Thyroid gland (tissue), 4 donors: ENCODE measurements around the gene BEAN1.

Source experiments
- POLR2A ChIP-seq, 2 donors: fragments of 450-650 bp; IDR thresholded peaks; one replicate each; pipeline ENCODE4 v1.6.1; 2017; ENCODE audit warnings: antibody characterized with exemption in 2 of 2, mild to moderate bottlenecking in 2 of 2, moderate library complexity in 1 of 2
- TF ChIP-seq, protein P1 (sequence below), 6 experiments: fragments of 200-600 bp in 3 of 6; fragments of 450-650 bp in 3 of 6; sonication (generic) in 3 of 6; IDR thresholded peaks; one replicate each; pipeline ENCODE4 v1.5.1; 2016 to 2019; ENCODE audit warnings: antibody characterized with exemption in 6 of 6, mild to moderate bottlenecking in 2 of 6, inconsistent platforms in 1 of 6, moderate library complexity in 1 of 6

DNA sequence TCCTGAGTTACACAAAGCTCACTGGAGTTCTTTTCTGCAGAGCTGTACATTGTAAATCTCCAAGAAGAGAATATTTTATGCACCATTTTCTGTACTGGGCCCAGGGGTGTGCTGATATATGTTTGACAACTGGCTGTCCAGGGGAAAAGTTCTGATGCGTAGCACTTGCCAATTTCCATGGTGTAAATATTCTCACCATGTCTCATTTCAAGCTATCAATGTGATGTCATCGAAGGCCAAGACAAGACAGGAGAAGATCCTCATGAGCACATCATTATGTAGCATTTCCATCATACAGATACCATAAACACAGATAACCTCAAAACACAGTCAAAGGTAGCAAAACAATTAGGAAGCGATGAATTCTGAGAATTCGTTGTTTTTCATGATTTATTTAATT, 41.7 kb upstream of the BEAN1 start:
- TF ChIP-seq, protein P1, sequence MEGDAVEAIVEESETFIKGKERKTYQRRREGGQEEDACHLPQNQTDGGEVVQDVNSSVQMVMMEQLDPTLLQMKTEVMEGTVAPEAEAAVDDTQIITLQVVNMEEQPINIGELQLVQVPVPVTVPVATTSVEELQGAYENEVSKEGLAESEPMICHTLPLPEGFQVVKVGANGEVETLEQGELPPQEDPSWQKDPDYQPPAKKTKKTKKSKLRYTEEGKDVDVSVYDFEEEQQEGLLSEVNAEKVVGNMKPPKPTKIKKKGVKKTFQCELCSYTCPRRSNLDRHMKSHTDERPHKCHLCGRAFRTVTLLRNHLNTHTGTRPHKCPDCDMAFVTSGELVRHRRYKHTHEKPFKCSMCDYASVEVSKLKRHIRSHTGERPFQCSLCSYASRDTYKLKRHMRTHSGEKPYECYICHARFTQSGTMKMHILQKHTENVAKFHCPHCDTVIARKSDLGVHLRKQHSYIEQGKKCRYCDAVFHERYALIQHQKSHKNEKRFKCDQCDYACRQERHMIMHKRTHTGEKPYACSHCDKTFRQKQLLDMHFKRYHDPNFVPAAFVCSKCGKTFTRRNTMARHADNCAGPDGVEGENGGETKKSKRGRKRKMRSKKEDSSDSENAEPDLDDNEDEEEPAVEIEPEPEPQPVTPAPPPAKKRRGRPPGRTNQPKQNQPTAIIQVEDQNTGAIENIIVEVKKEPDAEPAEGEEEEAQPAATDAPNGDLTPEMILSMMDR (IDR thresholded peaks at IDR 0.05): no peak
- no peak for TF ChIP-seq POLR2A (IDR thresholded peaks at IDR 0.05)
